Aorta (tissue), 5 donors: Measurements from ENCODE around the gene TES. TPM values are rescaled to one million over a fixed set of nuclear protein-coding genes. Genes with fewer than 3 reads are reported as not detected.

Experiments used
- ATAC-seq: fragments of 200-7000 bp; cut with Tn5 transposase; one replicate; pipeline ENCODE4 v1.9.1; 2022; ENCODE audit warnings: moderate library complexity; ENCODE audit not compliant: low FRiP score
- DNase-seq, 2 donors: peaks; one replicate each; pipeline ENCODE4 v3.0.0-alpha.2; 2020
- H3K27ac ChIP-seq, 2 donors: one replicate each; pipeline ENCODE4 v1.5.1; 2013; ENCODE audit warnings: low read length in 2 of 2, mild to moderate bottlenecking in 2 of 2, moderate library complexity in 2 of 2, control low read depth in 1 of 2, inconsistent platforms in 1 of 2, low read depth in 1 of 2
- H3K27me3 ChIP-seq, 2 donors: one replicate each; pipeline ENCODE4 v1.6.1; 2013; ENCODE audit warnings: control low read depth in 1 of 2, low read length in 1 of 2, mild to moderate bottlenecking in 1 of 2, moderate library complexity in 1 of 2; ENCODE audit not compliant: insufficient read depth in 2 of 2, control insufficient read depth in 1 of 2
- H3K36me3 ChIP-seq, 2 donors: one replicate each; pipeline ENCODE4 v1.6.1; 2013; ENCODE audit warnings: control low read depth in 1 of 2, low read length in 1 of 2, mild to moderate bottlenecking in 1 of 2; ENCODE audit not compliant: insufficient read depth in 2 of 2, control insufficient read depth in 1 of 2
- H3K4me1 ChIP-seq, 2 donors: one replicate each; pipeline ENCODE4 v1.6.1; 2013; ENCODE audit warnings: low read length in 2 of 2, control low read depth in 1 of 2, mild to moderate bottlenecking in 1 of 2, moderate library complexity in 1 of 2; ENCODE audit not compliant: insufficient read depth in 2 of 2, control insufficient read depth in 1 of 2
- H3K4me3 ChIP-seq, 2 donors: one replicate each; pipeline ENCODE4 v1.5.1; 2013; ENCODE audit warnings: low read length in 2 of 2, control low read depth in 1 of 2, mild to moderate bottlenecking in 1 of 2
- H3K9me3 ChIP-seq: one replicate; pipeline ENCODE4 v1.6.1; 2013; ENCODE audit warnings: mild to moderate bottlenecking, low read length; ENCODE audit not compliant: control insufficient read depth
- WGBS, 2 donors: extraction: QIAGEN DNeasy Blood & Tissue Kit; methylation state at CpG; one replicate each; pipeline ENCODE4 v1.1.7; 2013; 5-methylcytosine and 5-hydroxymethylcytosine counted together
- intact Hi-C, 2 donors: fragments of 100-400 bp; cut with DNase I; formaldehyde crosslinking; loops; one replicate each; pipeline versions ENCODE4 v1.14.2 to v1.15.0; 2022
- polyA plus RNA-seq, 2 donors: library from polyadenylated mRNA; stranded (reverse); fragments of 200-250 nt; gene quantifications; one replicate each; pipeline ENCODE4 v1.2.3, GENCODE V29; 2013
- total RNA-seq, 2 donors: library from RNA; stranded (reverse); fragmentation: NEBNext Ultra II Directional; extraction: Animal tissue kit (Norgen Biotek cat#: 25700); gene quantifications; one replicate each; pipeline ENCODE4 v1.2.1, GENCODE V29; 2021
- donor health status: healthy with polysubstance abuse.
- donor health status: Bipolar disorder and iron deficiency.
- donor health status: DM: no; HTN: no; CAD: no.
- donor health status: DM: no; HTN: no; CAD: no.
- donor health status: DM: yes; HTN: yes; CAD: no.

The TES gene
- total and polyA plus RNA-seq, 4 donors = 73.6 to 340 (median 114) TPM

GRCh38 chr7:116197360-116197759, 13.0 kb upstream of the TES start:
- intact Hi-C loops = no loop called here
- WGBS, 2 donors = 96% methylated on average over 3 of the region's 3 CpGs
- Histone ChIP-seq H3K36me3 (no peaks in the 10 kb centered on the region), H3K9me3 (no peaks in the 10 kb centered on the region), H3K4me1 (no peaks in the 10 kb centered on the region), H3K27me3 (no peaks in the 10 kb centered on the region), H3K4me3 (no peak overlapping the region), H3K27ac (no peak overlapping the region)
- DNase-seq (no peak), ATAC-seq (no peak)

- Histone ChIP-seq H3K27me3 (no peaks in the 10 kb centered on the region), H3K27ac (no peak overlapping the region), H3K9me3 (no peaks in the 10 kb centered on the region), H3K4me1 (no peaks in the 10 kb centered on the region), H3K36me3 (no peaks in the 10 kb centered on the region), H3K4me3 (no peak overlapping the region)
- DNase-seq (no peak), ATAC-seq (no peak)
- WGBS, 2 donors = 91 to 92% methylated on average over 5 of the region's 5 CpGs
- intact Hi-C loops = no loop called here
Observed at GRCh38 chr7:116198748-116199410, 11.5 kb upstream of the TES start.

GRCh38 chr7:116200963-116201362, 9.4 kb upstream of the TES start:
- H3K27ac ChIP-seq = no peak overlapping the region
- no peaks in the 10 kb centered on the region for H3K9me3 ChIP-seq
- H3K36me3 ChIP-seq = no peaks in the 10 kb centered on the region
- DNase-seq = no peak
- ATAC-seq = no peak
- 75 to 86% methylated on average over 1 of the region's 1 CpG for WGBS, 2 donors
- H3K4me3 ChIP-seq = no peak overlapping the region
- no peaks in the 10 kb centered on the region for H3K4me1 ChIP-seq
- intact Hi-C loops = no loop called here
- no peaks in the 10 kb centered on the region for H3K27me3 ChIP-seq

GRCh38 chr7:116206141-116206540, 4.2 kb upstream of the TES start:
- Histone ChIP-seq H3K36me3 (no peaks in the 10 kb centered on the region), H3K4me1 (no peaks in the 10 kb centered on the region), H3K27me3 (no peaks in the 10 kb centered on the region), H3K9me3 (no peaks in the 10 kb centered on the region), H3K4me3 (no peak overlapping the region), H3K27ac (no peak overlapping the region)
- intact Hi-C loops = no loop called here
- 92 to 100% methylated on average over 1 of the region's 1 CpG for WGBS, 2 donors
- ATAC-seq (no peak), DNase-seq (no peak)

GRCh38 chr7:116208919-116209318, 1.4 kb upstream of the TES start:
- Histone ChIP-seq H3K36me3 (no peaks in the 10 kb centered on the region), H3K9me3 (no peaks in the 10 kb centered on the region), H3K27ac (no peak overlapping the region), H3K4me3 (no peak overlapping the region), H3K27me3 (no peaks in the 10 kb centered on the region), H3K4me1 (no peaks in the 10 kb centered on the region)
- ATAC-seq (no peak), DNase-seq (no peak)
- 90 to 97% methylated on average over 1 of the region's 1 CpG for WGBS, 2 donors
- intact Hi-C loops = no loop called here

- no peaks in the 10 kb centered on the region for H3K9me3 ChIP-seq
- H3K27ac ChIP-seq = no peak overlapping the region
- ATAC-seq (no peak), DNase-seq (no peak)
- no peaks in the 10 kb centered on the region for H3K27me3 ChIP-seq
- H3K4me1 ChIP-seq = no peaks in the 10 kb centered on the region
- no peaks in the 10 kb centered on the region for H3K36me3 ChIP-seq
- no peak overlapping the region for H3K4me3 ChIP-seq
- WGBS, 2 donors = 94% methylated on average over 6 of the region's 6 CpGs
- intact Hi-C loops = loop anchor here in 1 of 2 donors (2.0 kb wide), 1 partner anchor 19 kb away; no protein-coding TSS in a partner anchor
Observed at GRCh38 chr7:116209561-116210070, 723 bp upstream of the TES start.

DNA sequence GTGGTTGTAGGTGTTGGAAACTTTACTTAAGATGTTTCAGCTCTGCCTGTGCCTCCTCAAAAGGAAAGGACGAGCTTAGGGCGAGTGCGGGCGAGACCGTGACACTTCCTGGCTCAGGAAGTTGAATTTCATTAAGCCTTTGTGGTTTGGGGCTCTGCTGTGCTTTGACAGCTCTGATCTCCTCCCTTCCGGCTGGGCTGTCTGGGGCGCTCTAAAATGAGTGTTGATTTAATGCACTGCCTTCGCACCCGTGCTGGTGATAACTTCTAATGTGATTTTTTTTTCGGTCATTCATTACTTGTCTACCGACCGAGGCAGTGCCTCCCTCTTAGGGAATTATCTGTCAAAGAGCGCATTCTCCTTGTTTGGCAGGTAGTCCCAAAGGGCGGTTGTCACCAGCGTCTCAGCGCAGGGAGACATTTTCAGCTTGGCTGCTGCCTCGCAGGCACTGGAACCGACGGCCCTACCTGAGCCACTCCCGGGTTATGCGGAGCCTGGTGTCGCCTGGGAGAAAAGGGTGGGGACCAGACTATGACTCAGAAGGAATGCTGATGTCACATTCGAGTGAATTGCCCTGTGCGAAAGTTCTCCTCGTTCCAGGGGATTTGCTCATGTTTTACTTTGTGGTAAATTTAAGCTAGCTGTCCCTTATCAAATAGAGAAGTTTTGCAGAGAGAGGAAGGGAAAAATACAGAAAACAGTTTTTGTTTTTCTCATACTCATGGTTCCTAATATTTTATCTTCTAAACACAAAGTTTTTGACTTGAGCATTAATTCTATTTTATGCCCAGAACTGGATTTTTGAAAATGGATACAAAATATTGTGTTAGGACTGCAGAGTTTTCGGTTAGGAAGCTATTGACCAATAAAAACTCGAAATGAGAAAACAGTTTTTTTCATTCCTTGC, 920 bp downstream of the TES start:
- intact Hi-C loops = loop anchor here in 1 of 2 donors (2.0 kb wide), 1 partner anchor 18 kb away; no protein-coding TSS in a partner anchor
- peak overlapping the region; percentile 90 to 98 for H3K4me3 ChIP-seq
- H3K27ac ChIP-seq = peak overlapping the region; percentile 83 to 97
- no peaks in the 10 kb centered on the region for H3K9me3 ChIP-seq
- H3K36me3 ChIP-seq = no peaks in the 10 kb centered on the region
- H3K27me3 ChIP-seq = no peaks in the 10 kb centered on the region
- peaks cover 0 to 6% of the 10 kb centered on the region in 2 donors for H3K4me1 ChIP-seq
- ATAC-seq = peak; percentile 94
- 0% methylated on average over 27 of the region's 27 CpGs for WGBS, 2 donors
- DNase-seq = peak; percentile 86 to 91

- DNase-seq (no peak), ATAC-seq (no peak)
- Histone ChIP-seq H3K36me3 (no peaks in the 10 kb centered on the region), H3K9me3 (no peaks in the 10 kb centered on the region), H3K27me3 (no peaks in the 10 kb centered on the region), H3K27ac (peak overlapping the region; percentile 78 to 90), H3K4me3 (peak overlapping the region; percentile 90 to 98), H3K4me1 (peaks cover 0 to 6% of the 10 kb centered on the region in 2 donors)
- 2 to 4% methylated on average over 7 of the region's 7 CpGs for WGBS, 2 donors
- intact Hi-C loops = loop anchor here in 1 of 2 donors (2.0 kb wide), 1 partner anchor 17 kb away; no protein-coding TSS in a partner anchor
Observed at GRCh38 chr7:116211913-116212596, 1.7 kb downstream of the TES start.
